ENCODE results near the gene MBD3L3.

GRCh38 chr19:7074705-7075282, 16.3 kb upstream of the MBD3L3 start:
- TF ChIP-seq CTCF (conservative IDR thresholded peaks at IDR 0.05; ENCODE audit: low read length) (no peak), EZH2phosphoT487 (IDR thresholded peaks at IDR 0.05; ENCODE audit: borderline replicate concordance, low read depth, low read length) (no peak)

Data from OCI-LY7 (cell line).